BE2C (cell line): Measurements from ENCODE around the gene TEDC2.

ENCODE experiments used
- DNase-seq: peaks from one replicate; pipeline ENCODE4 v3.0.0-alpha.2; 2020
- H3K27me3 ChIP-seq: fragments of 250-450 bp; sonication (Bioruptor Pico); 2 replicates; pipeline ENCODE4 v1.5.1; 2020; ENCODE audit warnings: mild to moderate bottlenecking
- H3K36me3 ChIP-seq: fragments of 250-450 bp; sonication (Bioruptor Pico); 2 replicates; pipeline ENCODE4 v1.5.1; 2020; ENCODE audit warnings: mild to moderate bottlenecking
- H3K4me1 ChIP-seq: fragments of 250-450 bp; sonication (Bioruptor Pico); 2 replicates; pipeline ENCODE4 v1.5.1; 2020
- H3K4me3 ChIP-seq: 2 replicates; pipeline ENCODE4 v1.5.1; 2011; ENCODE audit warnings: low read depth, low read length
- H3K9me3 ChIP-seq: fragments of 250-450 bp; sonication (Bioruptor Pico); 2 replicates; pipeline ENCODE4 v1.5.1; 2020
- TF ChIP-seq, protein P1 (sequence below): IDR thresholded peaks from 2 replicates; pipeline ENCODE4 v1.5.1; 2012; ENCODE audit warnings: mild to moderate bottlenecking, low read depth, low read length

The TEDC2 gene

GRCh38 chr16:2500918-2501750 lies 41.2 kb downstream of the TEDC2 start:
- Histone ChIP-seq H3K4me3 (peak overlapping the region; percentile 28), H3K27me3 (no peaks in the 10 kb centered on the region), H3K4me1 (peaks cover 29% of the 10 kb centered on the region), H3K9me3 (no peaks in the 10 kb centered on the region), H3K36me3 (peaks cover 30% of the 10 kb centered on the region)
- TF ChIP-seq, protein P1, sequence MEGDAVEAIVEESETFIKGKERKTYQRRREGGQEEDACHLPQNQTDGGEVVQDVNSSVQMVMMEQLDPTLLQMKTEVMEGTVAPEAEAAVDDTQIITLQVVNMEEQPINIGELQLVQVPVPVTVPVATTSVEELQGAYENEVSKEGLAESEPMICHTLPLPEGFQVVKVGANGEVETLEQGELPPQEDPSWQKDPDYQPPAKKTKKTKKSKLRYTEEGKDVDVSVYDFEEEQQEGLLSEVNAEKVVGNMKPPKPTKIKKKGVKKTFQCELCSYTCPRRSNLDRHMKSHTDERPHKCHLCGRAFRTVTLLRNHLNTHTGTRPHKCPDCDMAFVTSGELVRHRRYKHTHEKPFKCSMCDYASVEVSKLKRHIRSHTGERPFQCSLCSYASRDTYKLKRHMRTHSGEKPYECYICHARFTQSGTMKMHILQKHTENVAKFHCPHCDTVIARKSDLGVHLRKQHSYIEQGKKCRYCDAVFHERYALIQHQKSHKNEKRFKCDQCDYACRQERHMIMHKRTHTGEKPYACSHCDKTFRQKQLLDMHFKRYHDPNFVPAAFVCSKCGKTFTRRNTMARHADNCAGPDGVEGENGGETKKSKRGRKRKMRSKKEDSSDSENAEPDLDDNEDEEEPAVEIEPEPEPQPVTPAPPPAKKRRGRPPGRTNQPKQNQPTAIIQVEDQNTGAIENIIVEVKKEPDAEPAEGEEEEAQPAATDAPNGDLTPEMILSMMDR: peak; percentile 96
- DNase-seq: peak; percentile 93

- H3K4me1 ChIP-seq: peaks cover 21% of the 10 kb centered on the region
- no peaks in the 10 kb centered on the region for H3K27me3 ChIP-seq
- no peaks in the 10 kb centered on the region for H3K9me3 ChIP-seq
- DNase-seq: no peak
- peaks cover 20% of the 10 kb centered on the region for H3K36me3 ChIP-seq
- TF ChIP-seq, protein P1: no peak
- no peak overlapping the region; the same call in 1 of the 2 replicates for H3K4me3 ChIP-seq
Measured at GRCh38 chr16:2501946-2502895, 42.3 kb downstream of the TEDC2 start.

DNA sequence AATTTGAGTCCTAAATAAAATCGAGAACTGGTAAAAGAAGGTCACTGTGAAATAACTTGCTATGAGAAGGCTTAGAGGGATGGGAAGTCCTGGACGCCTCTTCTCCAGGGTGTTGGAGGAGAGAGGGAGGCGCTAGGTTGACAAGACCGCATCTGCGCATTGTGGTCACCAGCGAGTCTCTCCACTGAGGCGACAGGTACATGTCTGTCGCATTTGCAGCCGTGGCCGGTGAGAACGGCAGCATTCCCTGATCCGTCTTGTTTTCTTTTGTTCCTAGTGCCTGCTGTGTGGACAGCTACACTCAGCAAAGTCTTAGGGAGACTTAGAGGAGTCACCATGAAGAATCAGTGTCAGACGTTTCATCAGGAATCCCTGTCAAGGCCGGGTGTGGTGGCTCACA lies 45.8 kb downstream of the TEDC2 start:
- H3K9me3 ChIP-seq: no peaks in the 10 kb centered on the region
- no peak overlapping the region for H3K4me3 ChIP-seq
- H3K4me1 ChIP-seq: peaks cover 13% of the 10 kb centered on the region
- TF ChIP-seq, protein P1: no peak
- H3K27me3 ChIP-seq: no peaks in the 10 kb centered on the region
- H3K36me3 ChIP-seq: no peaks in the 10 kb centered on the region; the same call in 1 of the 2 replicates
- no peak for DNase-seq

- peaks cover 7% of the 10 kb centered on the region for H3K4me1 ChIP-seq
- H3K36me3 ChIP-seq: no peaks in the 10 kb centered on the region; the same call in 1 of the 2 replicates
- no peaks in the 10 kb centered on the region for H3K27me3 ChIP-seq
- no peaks in the 10 kb centered on the region for H3K9me3 ChIP-seq
- H3K4me3 ChIP-seq: no peak overlapping the region
- TF ChIP-seq, protein P1: no peak
- DNase-seq: no peak
Measured at GRCh38 chr16:2507052-2507659, 47.2 kb downstream of the TEDC2 start.

- no peak for DNase-seq
- Histone ChIP-seq H3K4me1 (peaks cover 4% of the 10 kb centered on the region; the same call in 1 of the 2 replicates), H3K27me3 (no peaks in the 10 kb centered on the region), H3K36me3 (no peaks in the 10 kb centered on the region; the same call in 1 of the 2 replicates), H3K9me3 (no peaks in the 10 kb centered on the region), H3K4me3 (no peak overlapping the region)
- TF ChIP-seq, protein P1: no peak
Measured at GRCh38 chr16:2507665-2508064, 47.8 kb downstream of the TEDC2 start.
